DOHH2 (cell line): ENCODE results near the gene SPPL2B.

Source experiments
- CTCF ChIP-seq: fragments of 200-600 bp; sonication (generic); IDR thresholded peaks from one replicate; pipeline ENCODE4 v1.5.1; 2014; ENCODE audit warnings: antibody characterized with exemption, mild to moderate bottlenecking, low read depth, low read length; ENCODE audit not compliant: poor library complexity, severe bottlenecking
- EZH2phosphoT487 ChIP-seq: fragments of 200-600 bp; sonication (generic); IDR thresholded peaks from 2 replicates; pipeline ENCODE4 v1.6.1; 2017; ENCODE audit warnings: borderline replicate concordance, mild to moderate bottlenecking, antibody characterized with exemption, low read length, moderate library complexity, mixed read lengths

GRCh38 chr19:2319551-2319950, 8.9 kb upstream of the SPPL2B start:
- TF ChIP-seq CTCF (no peak), EZH2phosphoT487 (no peak)
